ENCODE results near the gene SLC4A1AP. TPM values are rescaled to one million over a fixed set of nuclear protein-coding genes. Genes with fewer than 3 reads are reported as not detected.

SLC4A1AP gene
- total and polyA plus RNA-seq, 4 donors, result 7.2 to 12.3 (median 9.5) TPM

- H3K36me3 ChIP-seq (ENCODE audit: control insufficient read depth in 4 of 4, insufficient read depth in 3 of 4, low read depth in 1 of 4, low read length in 3 of 4), result peaks cover 0 to 25% (median 15%) of the 10 kb centered on the region in 4 donors
- no peak overlapping the region for H3K4me3 ChIP-seq (ENCODE audit: low read depth in 1 of 3, low read length in 3 of 3)
- H3K4me1 ChIP-seq (ENCODE audit: control insufficient read depth in 4 of 4, insufficient read depth in 4 of 4, low read length in 3 of 4), result peaks cover 0 to 4% (median 0%) of the 10 kb centered on the region in 4 donors
- H3K27me3 ChIP-seq (ENCODE audit: control insufficient read depth in 4 of 4, insufficient read depth in 4 of 4, low read length in 3 of 4), result no peaks in the 10 kb centered on the region
- no peak overlapping the region for H3K27ac ChIP-seq (ENCODE audit: low read depth in 1 of 2, low read length in 2 of 2)
- no peak for TF ChIP-seq TAF1 (conservative IDR thresholded peaks at IDR 0.05)
- no peak for TF ChIP-seq CTCF (IDR thresholded peaks at IDR 0.05; ENCODE audit: low read depth, low read length, missing input control)
- TF ChIP-seq HNF4A (conservative IDR thresholded peaks at IDR 0.05), result no peak
- TF ChIP-seq SP1 (IDR thresholded peaks at IDR 0.05), result no peak
- TF ChIP-seq RXRA (IDR thresholded peaks at IDR 0.05), result no peak
- TF ChIP-seq YY1 (IDR thresholded peaks at IDR 0.05), result no peak
- no peak for TF ChIP-seq MAX (IDR thresholded peaks at IDR 0.05)
- no peak for TF ChIP-seq ATF3 (IDR thresholded peaks at IDR 0.05)
- TF ChIP-seq REST (IDR thresholded peaks at IDR 0.05), result no peak
- no peak for TF ChIP-seq GABPA (IDR thresholded peaks at IDR 0.05 in 1 of 2, conservative IDR thresholded peaks at IDR 0.05 in 1 of 2)
- no peak overlapping the region for H3K9ac ChIP-seq (ENCODE audit: low read depth in 1 of 2, low read length in 2 of 2)
- H3K9me3 ChIP-seq (ENCODE audit: control insufficient read depth in 4 of 4, low read length in 3 of 4), result no peaks in the 10 kb centered on the region
- WGBS, result 88% methylated on average over 1 of the region's 1 CpG
- no peak for DNase-seq (ENCODE audit: low spot score)
Observed at GRCh38 chr2:27697660-27698059, 34.0 kb downstream of the SLC4A1AP start.

- no peak for DNase-seq (ENCODE audit: low spot score)
- no peak overlapping the region for H3K9ac ChIP-seq (ENCODE audit: low read depth in 1 of 2, low read length in 2 of 2)
Observed at GRCh38 chr2:27701676-27702075, 38.0 kb downstream of the SLC4A1AP start.

More at GRCh38 chr2:27701676-27702075, 38.0 kb downstream of the SLC4A1AP start:
- Histone ChIP-seq H3K36me3 (ENCODE audit: control insufficient read depth in 4 of 4, insufficient read depth in 3 of 4, low read depth in 1 of 4, low read length in 3 of 4) (peaks cover 0 to 3% (median under 1%) of the 10 kb centered on the region in 4 donors), H3K9me3 (ENCODE audit: control insufficient read depth in 4 of 4, low read length in 3 of 4) (no peaks in the 10 kb centered on the region), H3K4me1 (ENCODE audit: control insufficient read depth in 4 of 4, insufficient read depth in 4 of 4, low read length in 3 of 4) (peaks cover 0 to 4% (median under 1%) of the 10 kb centered on the region in 4 donors), H3K27ac (ENCODE audit: low read depth in 1 of 2, low read length in 2 of 2) (no peak overlapping the region), H3K4me3 (ENCODE audit: low read depth in 1 of 3, low read length in 3 of 3) (no peak overlapping the region), H3K27me3 (ENCODE audit: control insufficient read depth in 4 of 4, insufficient read depth in 4 of 4, low read length in 3 of 4) (no peaks in the 10 kb centered on the region)
- WGBS, result 31% methylated on average over 5 of the region's 5 CpGs
- TF ChIP-seq RXRA (IDR thresholded peaks at IDR 0.05), result no peak
- TF ChIP-seq ATF3 (IDR thresholded peaks at IDR 0.05), result no peak
- no peak for TF ChIP-seq HNF4A (conservative IDR thresholded peaks at IDR 0.05)
- no peak for TF ChIP-seq YY1 (IDR thresholded peaks at IDR 0.05)
- no peak for TF ChIP-seq RAD21 (IDR thresholded peaks at IDR 0.05)
- no peak for TF ChIP-seq CTCF (IDR thresholded peaks at IDR 0.05; ENCODE audit: low read depth, low read length, missing input control)
- TF ChIP-seq TAF1 (conservative IDR thresholded peaks at IDR 0.05), result no peak
- no peak for TF ChIP-seq NR2F2 (IDR thresholded peaks at IDR 0.05)
- TF ChIP-seq SP1 (IDR thresholded peaks at IDR 0.05), result no peak
- TF ChIP-seq JUND (IDR thresholded peaks at IDR 0.05), result no peak
- no peak for TF ChIP-seq ZBTB33 (IDR thresholded peaks at IDR 0.05)
- no peak for TF ChIP-seq HNF4G (IDR thresholded peaks at IDR 0.05)
- no peak for TF ChIP-seq FOXA2 (IDR thresholded peaks at IDR 0.05)
- no peak for TF ChIP-seq GABPA (IDR thresholded peaks at IDR 0.05 in 1 of 2, conservative IDR thresholded peaks at IDR 0.05 in 1 of 2)
- no peak for TF ChIP-seq FOXA1 (IDR thresholded peaks at IDR 0.05)
